Breast epithelium (tissue), 4 donors: ENCODE results near the gene DEFB132. TPM values are rescaled to one million over a fixed set of nuclear protein-coding genes. Genes with fewer than 3 reads are reported as not detected.
A peak's percentile ranks its signal among the peaks of the same experiment; 100 is the strongest.

ENCODE experiments used
- DNase-seq, 2 donors: peaks; one replicate each; pipeline ENCODE4 v3.0.0-alpha.2; 2019; ENCODE audit warnings: low spot score in 2 of 2
- H3K27ac ChIP-seq, 2 donors: fragments of 200-600 bp; sonication (generic) in 1 of 2; one replicate each; pipeline ENCODE4 v1.5.1; 2016 to 2019; ENCODE audit warnings: mild to moderate bottlenecking in 1 of 2
- H3K27me3 ChIP-seq, 2 donors: fragments of 200-600 bp; sonication (generic) in 1 of 2; one replicate each; pipeline versions ENCODE4 v1.5.1 to v1.6.0; 2017 to 2019; ENCODE audit warnings: control low read depth in 1 of 2, mild to moderate bottlenecking in 1 of 2
- H3K36me3 ChIP-seq: fragments of 200-600 bp; one replicate; pipeline ENCODE4 v1.5.1; 2019
- H3K4me1 ChIP-seq, 2 donors: fragments of 200-600 bp; sonication (generic); one replicate each; pipeline ENCODE4 v1.5.1; 2016 to 2019; ENCODE audit warnings: control low read depth in 1 of 2
- H3K4me3 ChIP-seq, 3 donors: fragments of 200-600 bp; sonication (generic); 1 replicate in 2 of 3; 2 replicates in 1 of 3; pipeline ENCODE4 v1.5.1; 2016 to 2019; ENCODE audit warnings: mild to moderate bottlenecking in 3 of 3, moderate library complexity in 2 of 3
- H3K9me3 ChIP-seq, 2 donors: fragments of 200-600 bp; sonication (generic) in 1 of 2; one replicate each; pipeline ENCODE4 v1.5.1; 2016 to 2019; ENCODE audit warnings: control low read depth in 1 of 2
- CTCF ChIP-seq, 3 donors: fragments of 450-650 bp; IDR thresholded peaks; one replicate each; pipeline ENCODE4 v1.5.1; 2016 to 2017; ENCODE audit warnings: antibody characterized with exemption in 3 of 3, mild to moderate bottlenecking in 3 of 3, moderate library complexity in 3 of 3
- POLR2A ChIP-seq: fragments of 450-650 bp; IDR thresholded peaks from one replicate; pipeline ENCODE4 v1.6.1; 2016; ENCODE audit warnings: antibody characterized with exemption, mild to moderate bottlenecking, moderate library complexity
- POLR2AphosphoS5 ChIP-seq, 3 donors: sonication (generic); formaldehyde crosslinking; IDR thresholded peaks; one replicate each; pipeline ENCODE4 v1.6.1; 2017; ENCODE audit warnings: antibody characterized with exemption in 3 of 3
- intact Hi-C: fragments of 100-400 bp; cut with DNase I; formaldehyde crosslinking; loops from one replicate; pipeline ENCODE4 v1.15.1; 2023; ENCODE audit warnings: low total_unique reads
- total RNA-seq, 3 donors: library from RNA; depleted of rRNA; stranded (reverse); fragments of >200 nt; gene quantifications; one replicate each; pipeline ENCODE4 v1.1.0, GENCODE V29; 2016

DEFB132 gene
- total RNA-seq, 3 donors from 2014 or later = 0.29 to 0.96 (median 0.33) TPM

DNA sequence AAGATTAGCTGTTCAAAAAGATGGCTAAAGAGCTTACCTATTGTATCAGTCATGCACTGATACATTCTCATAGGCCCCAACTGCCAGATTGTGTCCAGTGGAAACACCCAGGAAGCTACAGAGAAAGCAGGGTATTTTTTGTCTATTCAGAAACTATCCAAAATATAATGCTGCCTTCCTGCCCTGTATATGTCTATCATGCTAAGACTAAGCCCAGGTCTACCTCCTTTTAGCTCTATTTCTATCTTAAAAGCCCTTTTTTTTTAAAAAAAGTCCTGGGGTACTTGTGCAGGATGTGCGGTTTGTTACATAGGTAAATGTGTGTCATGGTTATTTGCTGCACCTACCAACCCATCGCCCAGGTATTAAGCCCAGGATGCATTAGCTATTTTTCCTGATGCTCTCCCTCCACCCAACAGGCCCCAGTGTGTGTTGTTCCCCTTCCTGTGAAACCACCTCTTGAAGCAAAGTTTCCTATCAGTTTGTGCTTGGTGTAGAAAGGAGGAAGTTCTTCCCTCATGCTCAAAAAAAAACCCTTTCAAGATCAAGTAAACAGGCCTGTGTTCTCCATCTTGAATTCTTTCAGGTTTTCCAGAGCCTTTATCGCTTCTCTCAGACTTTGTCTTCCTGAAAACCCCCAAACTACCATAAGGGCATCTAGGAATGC is 30.0 kb upstream of the DEFB132 start:
- H3K27ac ChIP-seq = no peak overlapping the region
- no peaks in the 10 kb centered on the region for H3K4me1 ChIP-seq
- H3K36me3 ChIP-seq = no peaks in the 10 kb centered on the region
- DNase-seq = no peak
- H3K4me3 ChIP-seq = no peak overlapping the region
- no peaks in the 10 kb centered on the region for H3K9me3 ChIP-seq
- intact Hi-C loops = no loop called here
- TF ChIP-seq POLR2A = no peak
- TF ChIP-seq POLR2AphosphoS5 (IDR thresholded peaks at IDR 0.05) = no peak
- no peak for TF ChIP-seq CTCF (IDR thresholded peaks at IDR 0.05)
- no peaks in the 10 kb centered on the region for H3K27me3 ChIP-seq

DNA sequence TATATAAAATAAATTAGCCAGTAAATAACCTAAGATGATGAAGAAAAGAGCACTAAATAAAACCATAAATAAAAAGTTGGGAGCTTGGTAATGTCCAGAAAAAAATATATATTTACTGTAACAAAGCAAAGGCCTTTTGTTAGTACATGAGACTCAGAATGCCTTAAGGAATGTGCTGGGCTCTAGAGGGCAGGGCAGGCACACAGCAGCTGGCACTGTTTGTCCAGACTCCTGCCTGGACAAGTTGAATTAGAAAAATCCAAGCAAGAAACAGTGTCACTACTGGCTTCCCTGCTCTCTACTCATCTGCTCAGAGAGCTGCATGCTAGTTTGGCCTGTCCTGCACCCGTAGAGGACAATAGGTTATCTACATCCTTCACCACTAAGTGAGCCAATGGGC is 21.6 kb upstream of the DEFB132 start:
- TF ChIP-seq CTCF (IDR thresholded peaks at IDR 0.05) = peak in 1 of 3 donors; percentile 24
- no peak for TF ChIP-seq POLR2A
- TF ChIP-seq POLR2AphosphoS5 (IDR thresholded peaks at IDR 0.05) = no peak
- Histone ChIP-seq H3K36me3 (no peaks in the 10 kb centered on the region), H3K27me3 (no peaks in the 10 kb centered on the region), H3K4me1 (no peaks in the 10 kb centered on the region), H3K27ac (no peak overlapping the region), H3K9me3 (no peaks in the 10 kb centered on the region), H3K4me3 (no peak overlapping the region)
- DNase-seq = no peak
- intact Hi-C loops = no loop called here

DNA sequence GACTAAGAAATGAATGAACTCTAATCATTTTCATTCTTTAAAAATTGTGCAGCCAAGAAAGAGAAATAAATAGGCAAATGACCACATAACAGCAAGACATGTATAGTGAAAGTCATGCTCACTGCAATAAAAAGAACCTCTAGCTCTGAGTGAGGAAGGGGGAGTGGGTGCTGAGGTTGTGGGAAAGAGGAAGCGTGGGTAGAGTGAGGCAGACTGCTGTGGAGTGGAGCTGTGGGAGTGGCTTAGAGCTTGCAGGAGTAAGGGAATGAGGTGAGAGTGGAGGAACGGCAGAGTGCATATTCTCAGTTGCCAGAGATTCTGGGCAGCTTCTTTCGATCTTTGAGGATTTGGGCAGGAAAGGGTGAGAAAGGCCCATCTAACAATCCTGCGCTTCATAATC is 20.0 kb upstream of the DEFB132 start:
- H3K36me3 ChIP-seq = no peaks in the 10 kb centered on the region
- no peak for TF ChIP-seq POLR2AphosphoS5 (IDR thresholded peaks at IDR 0.05)
- no peak for TF ChIP-seq CTCF (IDR thresholded peaks at IDR 0.05)
- TF ChIP-seq POLR2A = no peak
- no peak overlapping the region for H3K27ac ChIP-seq
- no peaks in the 10 kb centered on the region for H3K27me3 ChIP-seq
- no peaks in the 10 kb centered on the region for H3K4me1 ChIP-seq
- intact Hi-C loops = no loop called here
- no peak for DNase-seq
- no peak overlapping the region for H3K4me3 ChIP-seq
- no peaks in the 10 kb centered on the region for H3K9me3 ChIP-seq

GRCh38 chr20:237929-238328 is 19.6 kb upstream of the DEFB132 start:
- TF ChIP-seq CTCF (IDR thresholded peaks at IDR 0.05) (no peak), POLR2AphosphoS5 (IDR thresholded peaks at IDR 0.05) (no peak), POLR2A (no peak)
- Histone ChIP-seq H3K4me1 (no peaks in the 10 kb centered on the region), H3K27ac (no peak overlapping the region), H3K36me3 (no peaks in the 10 kb centered on the region), H3K4me3 (no peak overlapping the region), H3K9me3 (no peaks in the 10 kb centered on the region), H3K27me3 (no peaks in the 10 kb centered on the region)
- DNase-seq = no peak
- intact Hi-C loops = no loop called here

DNA sequence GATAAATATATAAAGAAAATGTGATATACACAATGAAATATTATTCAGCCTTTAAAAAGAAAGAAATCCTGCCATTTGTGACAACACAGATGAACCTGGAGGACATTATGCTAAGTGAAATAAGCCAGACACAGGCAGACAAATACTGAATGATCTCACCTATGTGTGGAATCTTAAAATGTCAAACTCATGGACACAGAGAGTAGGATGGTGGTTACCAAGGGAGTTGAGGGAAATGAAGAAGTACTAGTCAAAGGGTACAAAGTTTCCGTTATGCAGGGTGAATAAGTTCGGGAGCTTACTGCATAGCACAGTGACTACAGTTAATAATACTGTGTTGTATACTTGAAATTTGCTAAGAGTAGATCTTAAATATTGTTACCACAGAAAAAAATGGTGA is 14.6 kb upstream of the DEFB132 start:
- no peak for DNase-seq
- no peaks in the 10 kb centered on the region for H3K36me3 ChIP-seq
- TF ChIP-seq CTCF (IDR thresholded peaks at IDR 0.05) (no peak), POLR2AphosphoS5 (IDR thresholded peaks at IDR 0.05) (no peak), POLR2A (no peak)
- no peaks in the 10 kb centered on the region for H3K27me3 ChIP-seq
- H3K27ac ChIP-seq = no peak overlapping the region
- intact Hi-C loops = no loop called here
- H3K9me3 ChIP-seq = peaks cover 0 to 3% of the 10 kb centered on the region in 2 donors
- H3K4me3 ChIP-seq = no peak overlapping the region
- H3K4me1 ChIP-seq = no peaks in the 10 kb centered on the region
